ENCODE data around the gene GPRC5C.

DNA sequence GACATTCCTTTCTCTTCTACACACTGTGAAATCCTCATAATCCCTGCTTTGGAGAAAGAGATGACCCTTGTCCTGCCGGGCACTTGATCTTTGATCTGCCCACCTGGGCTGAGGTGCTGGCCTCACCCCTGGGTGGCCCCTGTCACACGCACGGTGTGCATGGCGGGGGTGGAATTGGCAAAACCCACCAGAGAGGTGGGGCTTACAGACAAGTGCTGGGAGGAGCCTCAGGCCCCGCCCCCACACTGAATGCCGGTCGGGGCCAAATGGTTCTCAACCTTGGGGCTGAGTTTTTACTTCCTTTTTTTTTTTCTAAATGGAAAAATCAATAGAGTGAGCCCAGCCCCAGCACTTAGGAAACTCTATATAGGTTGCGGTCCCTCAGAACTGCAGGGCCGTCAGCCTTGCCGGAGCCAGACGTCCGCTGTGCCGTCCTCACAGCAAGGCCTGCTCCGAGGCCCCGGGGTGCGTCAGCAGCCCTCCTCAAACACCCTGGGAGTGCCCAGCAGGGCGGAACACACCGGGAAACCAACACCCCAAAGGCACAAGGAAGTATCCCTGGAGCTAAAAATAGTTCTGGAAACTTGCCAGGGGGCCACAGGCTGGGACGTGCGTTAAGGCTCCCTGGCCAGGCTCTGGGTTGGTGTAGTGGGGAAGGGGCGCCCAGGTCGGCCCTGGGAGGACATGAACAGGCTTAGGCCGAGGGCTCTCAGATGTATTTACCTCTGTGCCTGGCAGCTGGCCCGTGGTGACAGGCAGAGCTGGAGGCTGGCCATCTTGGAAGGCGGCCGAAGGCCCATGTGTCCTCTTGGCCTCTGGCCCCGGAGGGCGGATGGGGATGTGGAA, 11.0 kb downstream of the GPRC5C start:
- TF ChIP-seq CTCF (IDR thresholded peaks at IDR 0.05) (peak in 1 of 5 experiments; percentile 14), POLR2A (IDR thresholded peaks at IDR 0.05) (peak; percentile 89), POLR2AphosphoS5 (IDR thresholded peaks at IDR 0.05) (peak; percentile 27 to 93 (median 88))

Measured in transverse colon (tissue), 4 donors.